Endodermal cell (in vitro differentiated cells): ENCODE measurements around the gene CLIC6. TPM values are rescaled to one million over a fixed set of nuclear protein-coding genes. Genes with fewer than 3 reads are reported as not detected.
A peak's percentile ranks its signal among the peaks of the same experiment; 100 is the strongest.

ENCODE experiments used
- DNase-seq: peaks from one replicate; pipeline ENCODE4 v3.0.0-alpha.2; 2017
- H3K27ac ChIP-seq: 2 replicates; pipeline ENCODE4 v1.5.1; 2013; ENCODE audit warnings: mild to moderate bottlenecking, low read depth, low read length, moderate library complexity
- H3K27me3 ChIP-seq: 2 replicates; pipeline ENCODE4 v1.6.1; 2013; ENCODE audit warnings: mild to moderate bottlenecking, low read length, moderate library complexity; ENCODE audit not compliant: insufficient read depth, control insufficient read depth, poor library complexity, severe bottlenecking
- H3K36me3 ChIP-seq: 2 replicates; pipeline ENCODE4 v1.7.0; 2013; ENCODE audit warnings: mild to moderate bottlenecking, low read length, moderate library complexity; ENCODE audit not compliant: control insufficient read depth, insufficient read depth
- H3K4me1 ChIP-seq: one replicate; pipeline ENCODE4 v1.7.0; 2013; ENCODE audit warnings: low read length; ENCODE audit not compliant: control insufficient read depth, insufficient read depth
- H3K4me3 ChIP-seq: 2 replicates; pipeline ENCODE4 v1.5.1; 2013; ENCODE audit warnings: mild to moderate bottlenecking, low read length, moderate library complexity
- H3K9ac ChIP-seq: 2 replicates; pipeline ENCODE4 v1.6.1; 2013; ENCODE audit warnings: mild to moderate bottlenecking, low read length, moderate library complexity; ENCODE audit not compliant: poor library complexity, severe bottlenecking; ENCODE audit errors: extremely low read depth
- H3K9me3 ChIP-seq: 2 replicates; pipeline ENCODE4 v1.6.1; 2013; ENCODE audit warnings: mild to moderate bottlenecking, low read length, moderate library complexity; ENCODE audit not compliant: control insufficient read depth
- H3K27ac Mint-ChIP-seq: 2 replicates; pipeline ENCODE4 v1.8.0; 2020; ENCODE audit warnings: mixed read lengths
- H3K27me3 Mint-ChIP-seq: 2 replicates; pipeline ENCODE4 v1.8.0; 2021; ENCODE audit warnings: mild to moderate bottlenecking, mixed read lengths; ENCODE audit not compliant: insufficient read depth
- H3K36me3 Mint-ChIP-seq: 2 replicates; pipeline ENCODE4 v1.8.0; 2020; ENCODE audit warnings: low read depth, mixed read lengths
- H3K4me1 Mint-ChIP-seq: 2 replicates; pipeline ENCODE4 v1.8.0; 2020; ENCODE audit warnings: mixed read lengths
- H3K4me3 Mint-ChIP-seq: 2 replicates; pipeline ENCODE4 v1.8.0; 2020; ENCODE audit warnings: mild to moderate bottlenecking, moderate library complexity, mixed read lengths
- H3K9me3 Mint-ChIP-seq: 2 replicates; pipeline ENCODE4 v1.8.0; 2020; ENCODE audit warnings: mild to moderate bottlenecking, mixed read lengths
- WGBS, 2 experiments: methylation state at CpG; one replicate each; pipeline versions ENCODE4 v1.1.5 to v1.1.7; 2013; ENCODE audit warnings: missing lambda C conversion rate in 2 of 2, mixed read lengths in 1 of 2; ENCODE audit not compliant: insufficient coverage in 1 of 2, insufficient read length in 1 of 2; 5-methylcytosine and 5-hydroxymethylcytosine counted together
- total RNA-seq, 2 donors: library from RNA; stranded (reverse); fragmentation: NEBNext Ultra II Directional in 1 of 2; extraction: Animal tissue kit (Norgen Biotek cat#: 25700) in 1 of 2; gene quantifications; 2 replicates in 1 of 2; 3 replicates in 1 of 2; pipeline ENCODE4 v1.2.1, GENCODE V29; 2021
- TF ChIP-seq, protein P1 (sequence below): fragments of 200-600 bp; sonication (generic); conservative IDR thresholded peaks from 2 replicates; pipeline ENCODE4 v1.5.0; 2021; ENCODE audit warnings: antibody characterized with exemption, mild to moderate bottlenecking

The CLIC6 gene
- total RNA-seq, 2 donors from 2014 or later: 1.7 to 2.4 TPM

DNA sequence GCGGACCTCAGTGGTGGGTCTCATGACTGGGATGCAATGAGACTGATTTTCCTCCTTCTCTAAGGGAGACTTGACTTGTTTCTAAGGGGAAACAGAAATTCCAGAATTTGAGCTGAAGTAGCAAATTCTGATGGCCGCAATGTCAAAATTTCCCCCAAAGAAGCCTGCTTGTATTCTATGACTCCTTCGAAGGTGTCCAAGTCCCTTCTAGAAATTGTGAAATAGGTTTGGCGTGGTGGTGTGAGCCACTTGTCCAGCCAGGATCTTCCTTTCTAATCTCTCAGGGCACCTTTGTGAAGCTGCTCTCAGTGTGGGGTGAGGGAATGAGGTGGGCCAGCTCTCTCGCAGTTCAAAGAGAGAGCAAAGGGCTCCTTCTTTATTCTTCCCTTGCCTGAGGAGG is 19.9 kb downstream of the CLIC6 start:
- H3K9me3 Mint-ChIP-seq: peaks cover 5% of the 10 kb centered on the region
- WGBS, 2 experiments: 90 to 92% methylated on average over 2 to 5 of the region's 5 CpGs
- Histone ChIP-seq H3K27ac (no peak overlapping the region), H3K9ac (no peak overlapping the region), H3K9me3 (no peaks in the 10 kb centered on the region), H3K4me1 (no peaks in the 10 kb centered on the region), H3K27me3 (peaks cover 7% of the 10 kb centered on the region), H3K36me3 (no peaks in the 10 kb centered on the region), H3K4me3 (no peak overlapping the region)
- DNase-seq: no peak
- no peak overlapping the region for H3K27ac Mint-ChIP-seq
- TF ChIP-seq, protein P1, sequence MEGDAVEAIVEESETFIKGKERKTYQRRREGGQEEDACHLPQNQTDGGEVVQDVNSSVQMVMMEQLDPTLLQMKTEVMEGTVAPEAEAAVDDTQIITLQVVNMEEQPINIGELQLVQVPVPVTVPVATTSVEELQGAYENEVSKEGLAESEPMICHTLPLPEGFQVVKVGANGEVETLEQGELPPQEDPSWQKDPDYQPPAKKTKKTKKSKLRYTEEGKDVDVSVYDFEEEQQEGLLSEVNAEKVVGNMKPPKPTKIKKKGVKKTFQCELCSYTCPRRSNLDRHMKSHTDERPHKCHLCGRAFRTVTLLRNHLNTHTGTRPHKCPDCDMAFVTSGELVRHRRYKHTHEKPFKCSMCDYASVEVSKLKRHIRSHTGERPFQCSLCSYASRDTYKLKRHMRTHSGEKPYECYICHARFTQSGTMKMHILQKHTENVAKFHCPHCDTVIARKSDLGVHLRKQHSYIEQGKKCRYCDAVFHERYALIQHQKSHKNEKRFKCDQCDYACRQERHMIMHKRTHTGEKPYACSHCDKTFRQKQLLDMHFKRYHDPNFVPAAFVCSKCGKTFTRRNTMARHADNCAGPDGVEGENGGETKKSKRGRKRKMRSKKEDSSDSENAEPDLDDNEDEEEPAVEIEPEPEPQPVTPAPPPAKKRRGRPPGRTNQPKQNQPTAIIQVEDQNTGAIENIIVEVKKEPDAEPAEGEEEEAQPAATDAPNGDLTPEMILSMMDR: no peak
- H3K4me3 Mint-ChIP-seq: no peak overlapping the region
- peaks cover 3% of the 10 kb centered on the region for H3K4me1 Mint-ChIP-seq
- peaks cover 2% of the 10 kb centered on the region for H3K36me3 Mint-ChIP-seq
- peaks cover 7% of the 10 kb centered on the region for H3K27me3 Mint-ChIP-seq

DNA sequence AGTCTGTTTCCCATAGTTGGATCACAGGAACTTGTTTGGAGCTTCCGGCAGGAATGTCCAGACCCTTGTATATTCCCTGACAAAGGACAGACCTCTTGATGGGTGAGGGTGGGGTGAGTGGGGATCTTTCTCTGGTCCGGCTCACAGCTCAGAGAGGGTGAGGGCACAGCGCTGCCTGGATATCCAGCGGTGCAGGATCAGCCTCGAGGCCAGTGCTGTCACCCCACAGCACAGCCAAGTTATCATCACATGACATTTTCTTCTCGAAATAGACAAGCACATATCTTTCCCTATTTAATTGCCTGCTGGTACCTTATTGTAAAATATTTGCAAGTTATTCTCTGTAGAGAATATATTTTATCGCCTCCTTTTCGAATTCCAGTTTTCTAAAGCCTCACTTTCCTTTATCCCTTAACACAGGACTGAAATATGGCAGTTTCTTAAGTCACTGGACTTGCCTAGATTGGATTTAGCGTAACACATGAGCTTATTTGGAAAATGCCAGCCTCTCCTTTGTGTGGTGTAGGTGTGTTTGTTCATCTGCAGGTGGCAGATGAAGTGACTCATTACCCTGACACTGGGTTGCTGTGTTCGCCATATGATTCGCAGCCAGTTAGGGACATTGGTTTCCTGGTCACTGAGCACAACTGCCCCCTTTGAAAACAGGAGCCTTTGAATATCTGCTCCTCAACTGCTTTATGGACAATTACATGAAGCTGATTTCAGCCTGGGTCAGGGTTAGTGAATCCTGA is 21.4 kb downstream of the CLIC6 start:
- no peaks in the 10 kb centered on the region for H3K36me3 ChIP-seq
- H3K27me3 Mint-ChIP-seq: peaks cover 7% of the 10 kb centered on the region
- no peak overlapping the region for H3K27ac Mint-ChIP-seq
- peaks cover 2% of the 10 kb centered on the region for H3K36me3 Mint-ChIP-seq
- H3K4me1 Mint-ChIP-seq: peaks cover 3% of the 10 kb centered on the region
- H3K9me3 Mint-ChIP-seq: peaks cover 11% of the 10 kb centered on the region
- WGBS, 2 experiments: 94 to 100% methylated on average over 2 to 11 of the region's 11 CpGs
- DNase-seq: peak; percentile 48
- H3K9ac ChIP-seq: no peak overlapping the region
- peaks cover 7% of the 10 kb centered on the region for H3K27me3 ChIP-seq
- no peaks in the 10 kb centered on the region for H3K9me3 ChIP-seq
- no peak overlapping the region for H3K4me3 ChIP-seq
- no peak overlapping the region for H3K4me3 Mint-ChIP-seq
- no peak overlapping the region for H3K27ac ChIP-seq
- TF ChIP-seq, protein P1: no peak
- no peaks in the 10 kb centered on the region for H3K4me1 ChIP-seq

DNA sequence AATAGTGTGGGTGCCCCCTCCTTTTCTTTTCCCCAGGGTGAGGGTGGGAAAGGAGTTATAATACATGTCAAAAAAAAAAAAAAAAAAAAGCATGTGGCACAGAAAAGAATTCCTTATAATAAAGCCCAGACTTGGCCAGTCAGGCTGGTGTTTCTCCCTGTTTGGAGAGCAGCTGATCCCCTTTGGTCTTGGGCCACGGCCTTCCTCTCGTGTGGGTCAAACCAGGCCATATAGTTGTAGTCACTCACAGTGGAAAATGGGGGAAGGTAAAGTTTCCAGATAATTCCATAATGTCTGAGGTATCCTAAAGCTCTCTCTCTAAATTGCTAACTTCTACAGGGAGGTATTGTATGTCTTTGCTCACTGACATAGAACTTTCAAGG is 22.0 kb downstream of the CLIC6 start:
- H3K9me3 ChIP-seq: no peaks in the 10 kb centered on the region
- 96% methylated on average over 2 of the region's 2 CpGs; no CpG with 5 or more reads in 1 of the 2 experiments for WGBS, 2 experiments
- peaks cover 7% of the 10 kb centered on the region for H3K27me3 Mint-ChIP-seq
- peaks cover 2% of the 10 kb centered on the region for H3K36me3 Mint-ChIP-seq
- H3K9me3 Mint-ChIP-seq: peaks cover 14% of the 10 kb centered on the region
- H3K4me1 ChIP-seq: no peaks in the 10 kb centered on the region
- H3K4me3 ChIP-seq: no peak overlapping the region
- no peak for DNase-seq
- TF ChIP-seq, protein P1: no peak
- no peak overlapping the region for H3K27ac ChIP-seq
- peaks cover 7% of the 10 kb centered on the region for H3K27me3 ChIP-seq
- no peak overlapping the region for H3K4me3 Mint-ChIP-seq
- H3K36me3 ChIP-seq: no peaks in the 10 kb centered on the region
- H3K9ac ChIP-seq: no peak overlapping the region
- no peak overlapping the region for H3K27ac Mint-ChIP-seq
- H3K4me1 Mint-ChIP-seq: peaks cover 3% of the 10 kb centered on the region
